ENCODE results near the gene AKT1S1. TPM values are rescaled to one million over a fixed set of nuclear protein-coding genes. Genes with fewer than 3 reads are reported as not detected.
A peak's percentile ranks its signal among the peaks of the same experiment; 100 is the strongest.

The AKT1S1 gene
- total RNA-seq, 1 experiment from 2014 or later = 70.6 TPM

DNA sequence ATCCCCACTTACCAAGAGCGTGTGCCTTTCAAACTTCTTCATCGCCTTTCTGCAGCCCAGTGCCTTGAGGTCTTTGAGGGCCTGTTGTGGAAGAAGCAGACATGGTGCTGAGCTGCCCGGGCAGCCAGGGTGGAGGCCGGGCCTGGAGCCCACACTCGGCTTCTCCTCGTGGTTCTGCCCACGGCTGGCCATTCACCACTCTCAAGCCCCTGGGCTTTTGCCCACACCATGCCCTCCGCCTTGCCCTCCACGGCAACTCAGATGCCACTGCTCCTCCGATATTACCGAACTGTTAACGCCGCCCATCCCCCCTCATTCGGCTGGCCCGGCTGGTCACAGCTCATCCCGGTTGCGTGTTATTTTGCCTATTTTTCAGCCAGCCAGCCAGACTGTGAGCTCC is 14.2 kb upstream of the AKT1S1 start:
- no peaks in the 10 kb centered on the region for H3K36me3 ChIP-seq (ENCODE audit: control insufficient read depth in 1 of 2, insufficient read depth in 2 of 2, low read length in 2 of 2)
- peaks cover 6 to 15% of the 10 kb centered on the region in 2 experiments for H3K4me1 ChIP-seq (ENCODE audit: control insufficient read depth in 1 of 2, insufficient read depth in 2 of 2, low read length in 2 of 2)
- H3K9me2 ChIP-seq (ENCODE audit: insufficient read depth) = no peaks in the 10 kb centered on the region
- ChIA-PET CTCF (no interaction called here), RAD21 (ENCODE audit: low non-redundant PET in 1 of 2, low total read pairs in 2 of 2, uncharacterized antibody in 2 of 2, unreplicated experiment in 2 of 2) (no interaction called here), POLR2A (no interaction called here)
- H3K9ac ChIP-seq (ENCODE audit: low read length) = no peak overlapping the region
- TF ChIP-seq POLR2AphosphoS5 (IDR thresholded peaks at IDR 0.05; ENCODE audit: low read depth, low read length) (no peak), SRF (IDR thresholded peaks at IDR 0.05; ENCODE audit: low read depth) (no peak), YY1 (IDR thresholded peaks at IDR 0.05; ENCODE audit: extremely low read depth, insufficient replicate concordance, low read depth, low read length) (no peak), EZH2phosphoT487 (IDR thresholded peaks at IDR 0.05; ENCODE audit: borderline replicate concordance) (no peak)
- no peak overlapping the region for H3K4me3 ChIP-seq (replicated peaks in 1 of 2; ENCODE audit: low read depth in 1 of 2, low read length in 2 of 2)
- H3K4me2 ChIP-seq (ENCODE audit: low read length) = no peak overlapping the region
- H2AFZ ChIP-seq (ENCODE audit: low read depth, low read length, poor library complexity, severe bottlenecking) = no peak overlapping the region
- no peaks in the 10 kb centered on the region for H3K79me2 ChIP-seq (ENCODE audit: insufficient read depth, low read length)
- no peak overlapping the region; the same call in 1 of the 2 replicates for H3K27ac ChIP-seq (ENCODE audit: low read depth, low read length)
- H3K27me3 ChIP-seq (ENCODE audit: insufficient read depth, low read length) = no peaks in the 10 kb centered on the region
- ATAC-seq = no peak
- H3K9me3 ChIP-seq (ENCODE audit: control insufficient read depth in 1 of 2, insufficient read depth in 1 of 2, low read depth in 1 of 2, low read length in 2 of 2) = no peaks in the 10 kb centered on the region
- no TSS peak for BruUV-seq (replicated peaks)
- intact Hi-C loops (cut with micrococcal nuclease) = no loop called here
- no peaks in the 10 kb centered on the region for H4K20me1 ChIP-seq (ENCODE audit: insufficient read depth)
- DNase-seq (ENCODE audit: low read depth, low spot score) = no peak

DNA sequence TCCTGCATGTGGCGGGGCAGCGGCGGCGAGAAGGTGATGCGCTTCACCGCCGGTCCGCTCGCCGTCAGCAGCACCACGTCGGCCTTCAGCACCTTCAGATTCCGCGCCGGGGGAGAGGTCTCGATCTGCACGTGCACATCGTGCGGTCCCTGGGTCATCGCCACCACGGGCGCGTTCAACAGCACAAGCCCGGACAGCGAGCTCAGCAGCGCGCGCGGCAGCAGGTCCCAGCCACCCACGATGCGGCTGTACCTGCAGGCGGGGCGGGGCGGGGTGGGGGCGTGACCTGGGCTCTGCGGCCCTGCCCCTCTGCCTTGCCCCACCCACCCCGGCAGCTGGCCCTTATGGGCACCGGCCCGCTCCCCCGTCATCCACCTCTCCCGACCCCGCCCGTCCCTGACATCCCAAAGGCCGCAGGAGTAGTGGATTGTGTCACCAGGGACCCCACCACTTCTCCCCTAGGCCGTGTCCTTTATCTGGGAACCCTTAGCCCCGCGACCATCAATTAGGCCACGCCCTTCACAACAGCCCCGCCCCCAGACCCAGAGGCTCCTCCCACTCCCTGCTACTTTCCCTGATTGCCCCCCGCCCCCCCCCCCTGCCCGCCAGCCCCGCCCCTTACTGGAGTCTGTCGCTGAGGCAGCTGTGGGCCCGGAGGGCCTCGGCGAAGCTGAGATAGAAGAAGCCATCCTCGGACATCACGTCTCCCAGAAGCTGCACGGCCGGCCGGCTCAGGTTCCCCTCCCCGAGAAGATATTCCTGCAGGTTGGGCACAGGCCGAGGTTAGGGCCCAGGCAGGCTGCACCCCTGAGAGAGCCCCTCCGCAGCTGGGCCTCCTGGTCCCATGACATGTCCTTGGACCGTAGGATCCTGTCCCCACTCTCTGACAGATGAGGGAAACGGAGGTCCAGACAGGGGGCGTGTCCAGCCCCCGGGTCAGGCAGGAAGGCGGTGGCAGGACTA is 13.5 kb upstream of the AKT1S1 start:
- peak overlapping the region; percentile 28 to 50 for H3K4me3 ChIP-seq (replicated peaks in 1 of 2; ENCODE audit: low read depth in 1 of 2, low read length in 2 of 2)
- intact Hi-C loops (cut with micrococcal nuclease) = no loop called here
- BruUV-seq (replicated peaks) = no TSS peak
- TF ChIP-seq, protein P1, sequence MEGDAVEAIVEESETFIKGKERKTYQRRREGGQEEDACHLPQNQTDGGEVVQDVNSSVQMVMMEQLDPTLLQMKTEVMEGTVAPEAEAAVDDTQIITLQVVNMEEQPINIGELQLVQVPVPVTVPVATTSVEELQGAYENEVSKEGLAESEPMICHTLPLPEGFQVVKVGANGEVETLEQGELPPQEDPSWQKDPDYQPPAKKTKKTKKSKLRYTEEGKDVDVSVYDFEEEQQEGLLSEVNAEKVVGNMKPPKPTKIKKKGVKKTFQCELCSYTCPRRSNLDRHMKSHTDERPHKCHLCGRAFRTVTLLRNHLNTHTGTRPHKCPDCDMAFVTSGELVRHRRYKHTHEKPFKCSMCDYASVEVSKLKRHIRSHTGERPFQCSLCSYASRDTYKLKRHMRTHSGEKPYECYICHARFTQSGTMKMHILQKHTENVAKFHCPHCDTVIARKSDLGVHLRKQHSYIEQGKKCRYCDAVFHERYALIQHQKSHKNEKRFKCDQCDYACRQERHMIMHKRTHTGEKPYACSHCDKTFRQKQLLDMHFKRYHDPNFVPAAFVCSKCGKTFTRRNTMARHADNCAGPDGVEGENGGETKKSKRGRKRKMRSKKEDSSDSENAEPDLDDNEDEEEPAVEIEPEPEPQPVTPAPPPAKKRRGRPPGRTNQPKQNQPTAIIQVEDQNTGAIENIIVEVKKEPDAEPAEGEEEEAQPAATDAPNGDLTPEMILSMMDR (IDR thresholded peaks at IDR 0.05 in 2 of 3, conservative IDR thresholded peaks at IDR 0.05 in 1 of 3; ENCODE audit: borderline replicate concordance in 1 of 3, insufficient read depth in 1 of 3, low read depth in 2 of 3, low read length in 2 of 3) = peak in 1 of 3 experiments; percentile 10; a peak in 1 of 6 replicates
- TF ChIP-seq EZH2 (IDR thresholded peaks at IDR 0.05) = no peak
- TF ChIP-seq, protein P2, sequence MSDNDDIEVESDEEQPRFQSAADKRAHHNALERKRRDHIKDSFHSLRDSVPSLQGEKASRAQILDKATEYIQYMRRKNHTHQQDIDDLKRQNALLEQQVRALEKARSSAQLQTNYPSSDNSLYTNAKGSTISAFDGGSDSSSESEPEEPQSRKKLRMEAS (IDR thresholded peaks at IDR 0.05) = peak; percentile 34
- no peak for TF ChIP-seq FOSL1 (IDR thresholded peaks at IDR 0.05; ENCODE audit: low read depth)
- TF ChIP-seq, protein P3, sequence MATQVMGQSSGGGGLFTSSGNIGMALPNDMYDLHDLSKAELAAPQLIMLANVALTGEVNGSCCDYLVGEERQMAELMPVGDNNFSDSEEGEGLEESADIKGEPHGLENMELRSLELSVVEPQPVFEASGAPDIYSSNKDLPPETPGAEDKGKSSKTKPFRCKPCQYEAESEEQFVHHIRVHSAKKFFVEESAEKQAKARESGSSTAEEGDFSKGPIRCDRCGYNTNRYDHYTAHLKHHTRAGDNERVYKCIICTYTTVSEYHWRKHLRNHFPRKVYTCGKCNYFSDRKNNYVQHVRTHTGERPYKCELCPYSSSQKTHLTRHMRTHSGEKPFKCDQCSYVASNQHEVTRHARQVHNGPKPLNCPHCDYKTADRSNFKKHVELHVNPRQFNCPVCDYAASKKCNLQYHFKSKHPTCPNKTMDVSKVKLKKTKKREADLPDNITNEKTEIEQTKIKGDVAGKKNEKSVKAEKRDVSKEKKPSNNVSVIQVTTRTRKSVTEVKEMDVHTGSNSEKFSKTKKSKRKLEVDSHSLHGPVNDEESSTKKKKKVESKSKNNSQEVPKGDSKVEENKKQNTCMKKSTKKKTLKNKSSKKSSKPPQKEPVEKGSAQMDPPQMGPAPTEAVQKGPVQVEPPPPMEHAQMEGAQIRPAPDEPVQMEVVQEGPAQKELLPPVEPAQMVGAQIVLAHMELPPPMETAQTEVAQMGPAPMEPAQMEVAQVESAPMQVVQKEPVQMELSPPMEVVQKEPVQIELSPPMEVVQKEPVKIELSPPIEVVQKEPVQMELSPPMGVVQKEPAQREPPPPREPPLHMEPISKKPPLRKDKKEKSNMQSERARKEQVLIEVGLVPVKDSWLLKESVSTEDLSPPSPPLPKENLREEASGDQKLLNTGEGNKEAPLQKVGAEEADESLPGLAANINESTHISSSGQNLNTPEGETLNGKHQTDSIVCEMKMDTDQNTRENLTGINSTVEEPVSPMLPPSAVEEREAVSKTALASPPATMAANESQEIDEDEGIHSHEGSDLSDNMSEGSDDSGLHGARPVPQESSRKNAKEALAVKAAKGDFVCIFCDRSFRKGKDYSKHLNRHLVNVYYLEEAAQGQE (IDR thresholded peaks at IDR 0.05; ENCODE audit: low read depth) = no peak
- no peaks in the 10 kb centered on the region for H3K9me2 ChIP-seq (ENCODE audit: insufficient read depth)
- RAD21 ChIA-PET (ENCODE audit: low non-redundant PET in 1 of 2, low total read pairs in 2 of 2, uncharacterized antibody in 2 of 2, unreplicated experiment in 2 of 2) = no interaction called here
- H3K27me3 ChIP-seq (ENCODE audit: insufficient read depth, low read length) = no peaks in the 10 kb centered on the region
- CTCF ChIA-PET = no interaction called here
- H2AFZ ChIP-seq (ENCODE audit: low read depth, low read length, poor library complexity, severe bottlenecking) = no peak overlapping the region
- no peaks in the 10 kb centered on the region for H3K36me3 ChIP-seq (ENCODE audit: control insufficient read depth in 1 of 2, insufficient read depth in 2 of 2, low read length in 2 of 2)
- H4K20me1 ChIP-seq (ENCODE audit: insufficient read depth) = no peaks in the 10 kb centered on the region
- peaks cover 6 to 15% of the 10 kb centered on the region in 2 experiments for H3K4me1 ChIP-seq (ENCODE audit: control insufficient read depth in 1 of 2, insufficient read depth in 2 of 2, low read length in 2 of 2)
- H3K9me3 ChIP-seq (ENCODE audit: control insufficient read depth in 1 of 2, insufficient read depth in 1 of 2, low read depth in 1 of 2, low read length in 2 of 2) = no peaks in the 10 kb centered on the region
- POLR2A ChIA-PET = interaction anchor here (1.3 kb wide), 1 partner anchor 21 kb away, joined by 5 read pairs; no protein-coding TSS in a partner anchor
- no peaks in the 10 kb centered on the region for H3K79me2 ChIP-seq (ENCODE audit: insufficient read depth, low read length)
- peak; percentile 91 for ATAC-seq
- H3K4me2 ChIP-seq (ENCODE audit: low read length) = peak overlapping the region; percentile 78
- peak overlapping the region; percentile 43; the same call in 1 of the 2 replicates for H3K9ac ChIP-seq (ENCODE audit: low read length)
- DNase-seq (ENCODE audit: low read depth, low spot score) = no peak
- peak overlapping the region; percentile 56; the same call in 1 of the 2 replicates for H3K27ac ChIP-seq (ENCODE audit: low read depth, low read length)
